Muscle of leg (tissue), 11 donors: ENCODE data around the gene TLE2. TPM values are rescaled to one million over a fixed set of nuclear protein-coding genes. Genes with fewer than 3 reads are reported as not detected.
A peak's percentile ranks its signal among the peaks of the same experiment; 100 is the strongest.

Experiments used
- DNase-seq: peaks from one replicate; pipeline ENCODE4 v3.0.0; 2013
- H3K27ac ChIP-seq: one replicate; pipeline ENCODE4 v1.5.1; 2013; ENCODE audit warnings: mild to moderate bottlenecking, low read length, control low read depth
- H3K27me3 ChIP-seq: one replicate; pipeline ENCODE4 v1.6.1; 2013; ENCODE audit warnings: low read length; ENCODE audit not compliant: control insufficient read depth, insufficient read depth
- H3K36me3 ChIP-seq: one replicate; pipeline ENCODE4 v1.6.1; 2013; ENCODE audit warnings: low read length; ENCODE audit not compliant: control insufficient read depth, insufficient read depth
- H3K4me1 ChIP-seq: one replicate; pipeline ENCODE4 v1.6.1; 2013; ENCODE audit warnings: low read length; ENCODE audit not compliant: control insufficient read depth, insufficient read depth
- H3K4me3 ChIP-seq: one replicate; pipeline ENCODE4 v1.5.1; 2013; ENCODE audit warnings: low read length, control low read depth
- H3K9me3 ChIP-seq: replicated peaks from 2 replicates; pipeline ENCODE4 v1.6.1; 2013; ENCODE audit warnings: low read depth, low read length; ENCODE audit not compliant: control insufficient read depth
- whole genome bisulfite sequencing: methylation state at CpG from one replicate; pipeline ENCODE4 v1.1.5; 2013; ENCODE audit warnings: missing lambda C conversion rate; ENCODE audit not compliant: insufficient coverage; 5-methylcytosine and 5-hydroxymethylcytosine counted together
- polyA plus RNA-seq, 8 donors: library from polyadenylated mRNA; unstranded; fragments of 120-200 nt; gene quantifications; one replicate each; pipeline versions ENCODE4 v1.2.1 to v1.2.3, GENCODE V29; 2013; ENCODE audit warnings: inconsistent platforms in 1 of 8, low replicate concordance in 1 of 8; ENCODE audit not compliant: insufficient read length in 8 of 8, insufficient read depth in 1 of 8
- total RNA-seq: library from RNA; stranded (reverse); fragments of 120-200 nt; gene quantifications from one replicate; pipeline ENCODE4 v1.2.4, GENCODE V29; 2013

TLE2 gene
- total and polyA plus RNA-seq, 9 donors = 14.2 to 48.1 (median 33.0) TPM

GRCh38 chr19:3046698-3047495 is 17.8 kb upstream of the TLE2 start:
- Histone ChIP-seq H3K27ac (no peak overlapping the region), H3K36me3 (no peaks in the 10 kb centered on the region), H3K27me3 (peaks cover 7% of the 10 kb centered on the region), H3K4me3 (peak overlapping the region; percentile 30), H3K4me1 (peaks cover 31% of the 10 kb centered on the region), H3K9me3 (no peaks in the 10 kb centered on the region)
- peak; percentile 80 for DNase-seq
- under 1% methylated on average over 25 of the region's 47 CpGs for WGBS

GRCh38 chr19:3045885-3046697 is 17.0 kb upstream of the TLE2 start:
- Histone ChIP-seq H3K27ac (peak overlapping the region; percentile 20), H3K36me3 (no peaks in the 10 kb centered on the region), H3K4me1 (peaks cover 36% of the 10 kb centered on the region), H3K27me3 (peaks cover 7% of the 10 kb centered on the region), H3K4me3 (no peak overlapping the region), H3K9me3 (no peaks in the 10 kb centered on the region)
- WGBS = 35% methylated on average over 3 of the region's 16 CpGs
- no peak for DNase-seq

- Histone ChIP-seq H3K4me1 (peaks cover 33% of the 10 kb centered on the region), H3K36me3 (no peaks in the 10 kb centered on the region), H3K27ac (no peak overlapping the region), H3K4me3 (no peak overlapping the region), H3K9me3 (no peaks in the 10 kb centered on the region), H3K27me3 (peaks cover 7% of the 10 kb centered on the region)
- 82% methylated on average over 6 of the region's 6 CpGs for WGBS
- DNase-seq = no peak
Observed at GRCh38 chr19:3045191-3045590, 16.1 kb upstream of the TLE2 start.

DNA sequence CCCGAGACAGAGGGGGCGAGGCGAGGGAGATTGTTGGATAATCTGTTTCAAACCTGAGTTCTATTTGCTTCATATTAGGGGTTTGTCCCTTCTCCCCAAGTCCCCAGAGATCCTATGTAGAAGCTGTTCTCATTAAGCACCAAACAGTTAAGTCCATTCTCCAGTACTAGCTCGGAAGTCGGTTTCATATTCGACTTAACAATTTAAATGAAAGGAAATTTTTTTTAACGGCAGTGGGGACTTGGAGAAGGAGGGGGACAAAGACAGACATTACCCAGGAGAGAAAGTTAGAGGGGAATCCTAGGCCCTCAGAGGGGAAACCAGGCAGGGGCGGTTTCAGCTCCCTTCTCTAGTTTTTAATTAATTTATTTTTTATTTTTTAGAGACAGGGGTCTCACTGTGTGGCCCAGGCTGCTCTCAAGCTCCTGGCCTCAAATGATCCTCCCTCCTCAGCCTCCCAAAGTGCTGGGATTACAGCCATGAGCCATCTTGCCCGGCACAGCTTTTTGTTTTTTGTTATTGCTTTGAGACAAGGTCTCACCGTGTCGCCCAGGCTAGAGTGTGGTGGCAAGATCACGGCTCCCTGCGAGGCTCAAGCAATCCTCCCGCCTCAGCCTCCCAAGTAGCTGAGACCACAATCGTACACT is 13.7 kb upstream of the TLE2 start:
- peaks cover 9% of the 10 kb centered on the region for H3K27me3 ChIP-seq
- H3K9me3 ChIP-seq = no peaks in the 10 kb centered on the region
- H3K36me3 ChIP-seq = no peaks in the 10 kb centered on the region
- DNase-seq = peak; percentile 74
- peaks cover 28% of the 10 kb centered on the region for H3K4me1 ChIP-seq
- no peak overlapping the region for H3K4me3 ChIP-seq
- peak overlapping the region; percentile 23 for H3K27ac ChIP-seq
- WGBS = 96% methylated on average over 4 of the region's 15 CpGs

GRCh38 chr19:3041761-3042620 is 12.9 kb upstream of the TLE2 start:
- Histone ChIP-seq H3K36me3 (no peaks in the 10 kb centered on the region), H3K9me3 (no peaks in the 10 kb centered on the region), H3K4me1 (peaks cover 22% of the 10 kb centered on the region), H3K27ac (peak overlapping the region; percentile 23), H3K4me3 (peak overlapping the region; percentile 10), H3K27me3 (peaks cover 5% of the 10 kb centered on the region)
- WGBS = 7% methylated on average over 22 of the region's 40 CpGs
- peak; percentile 62 for DNase-seq

DNA sequence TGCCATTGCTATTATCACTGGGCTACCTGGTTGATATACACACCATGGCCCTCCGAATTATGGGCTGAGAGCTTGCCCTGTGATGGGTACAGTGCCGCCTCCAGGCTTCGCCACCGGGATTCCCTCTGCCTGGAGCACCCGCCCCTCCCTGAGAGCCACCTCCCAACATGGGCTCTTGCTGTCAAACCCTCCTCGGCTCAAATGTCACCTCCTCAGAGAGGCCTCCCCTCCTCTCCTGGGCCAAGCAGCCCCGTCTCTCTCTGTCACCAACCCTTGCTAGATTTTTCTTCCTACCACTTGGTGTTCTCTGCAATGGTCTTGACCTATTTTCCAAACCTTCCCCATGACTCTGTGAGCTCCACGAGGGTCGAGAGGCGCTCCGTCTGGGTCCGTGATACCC is 12.2 kb upstream of the TLE2 start:
- DNase-seq = no peak
- Histone ChIP-seq H3K27me3 (peaks cover 2% of the 10 kb centered on the region), H3K36me3 (no peaks in the 10 kb centered on the region), H3K4me3 (no peak overlapping the region), H3K4me1 (peaks cover 25% of the 10 kb centered on the region), H3K27ac (no peak overlapping the region), H3K9me3 (no peaks in the 10 kb centered on the region)
- WGBS = 61% methylated on average over 9 of the region's 12 CpGs

DNA sequence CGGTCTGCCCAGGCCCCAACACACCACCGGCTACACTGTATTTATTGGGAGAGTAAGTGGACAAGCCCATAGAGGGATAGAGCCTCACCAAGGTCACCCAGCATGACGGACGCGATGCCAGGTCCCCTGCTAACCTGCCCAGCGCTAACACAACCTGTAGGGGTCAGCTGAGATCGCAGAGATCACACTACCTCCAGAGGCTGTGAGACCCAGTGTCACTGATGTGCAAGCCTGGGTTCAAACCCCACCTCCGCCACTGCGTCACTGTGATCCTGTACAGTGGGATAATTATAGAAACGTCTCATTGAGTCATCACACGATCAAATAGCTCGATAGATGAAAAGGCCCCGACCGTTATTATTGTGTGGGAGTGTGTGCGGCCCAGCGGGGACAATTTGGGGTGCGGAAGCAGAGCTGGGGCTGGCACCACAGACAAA is 10.6 kb upstream of the TLE2 start:
- peaks cover 2% of the 10 kb centered on the region for H3K27me3 ChIP-seq
- WGBS = 75% methylated on average over 4 of the region's 17 CpGs
- H3K4me1 ChIP-seq = peaks cover 28% of the 10 kb centered on the region
- H3K4me3 ChIP-seq = no peak overlapping the region
- DNase-seq = no peak
- no peaks in the 10 kb centered on the region for H3K9me3 ChIP-seq
- H3K36me3 ChIP-seq = no peaks in the 10 kb centered on the region
- H3K27ac ChIP-seq = no peak overlapping the region

- DNase-seq = no peak
- H3K36me3 ChIP-seq = no peaks in the 10 kb centered on the region
- no peaks in the 10 kb centered on the region for H3K9me3 ChIP-seq
- H3K27ac ChIP-seq = no peak overlapping the region
- H3K4me1 ChIP-seq = peaks cover 33% of the 10 kb centered on the region
- 82% methylated on average over 4 of the region's 5 CpGs for WGBS
- peaks cover 2% of the 10 kb centered on the region for H3K27me3 ChIP-seq
- no peak overlapping the region for H3K4me3 ChIP-seq
Observed at GRCh38 chr19:3039125-3039524, 10.0 kb upstream of the TLE2 start.

DNA sequence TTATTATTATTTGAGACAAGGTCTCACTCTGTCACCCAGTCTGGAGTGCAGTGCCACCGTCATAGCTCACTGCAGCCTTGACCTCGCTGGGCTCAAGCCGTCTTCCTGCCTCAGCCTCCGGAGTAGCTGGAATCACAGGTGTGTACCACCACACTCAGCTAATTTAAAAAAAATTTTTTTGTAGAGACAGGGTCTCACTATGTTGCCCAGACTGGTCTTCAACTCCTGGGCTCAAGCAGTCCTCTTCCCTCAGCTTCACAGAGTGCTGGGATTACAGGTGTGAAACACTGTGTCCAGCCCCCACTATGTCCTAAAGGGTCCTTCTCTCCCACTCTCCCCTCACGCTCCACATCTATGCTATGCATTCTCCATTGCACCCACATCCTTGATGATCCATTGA is 9.1 kb upstream of the TLE2 start:
- Histone ChIP-seq H3K4me1 (peaks cover 38% of the 10 kb centered on the region), H3K27me3 (peaks cover 4% of the 10 kb centered on the region), H3K4me3 (no peak overlapping the region), H3K9me3 (no peaks in the 10 kb centered on the region), H3K27ac (no peak overlapping the region), H3K36me3 (no peaks in the 10 kb centered on the region)
- WGBS = 80% methylated on average over 1 of the region's 5 CpGs
- DNase-seq = no peak
